ENCODE results near the gene PPL. TPM values are rescaled to one million over a fixed set of nuclear protein-coding genes. Genes with fewer than 3 reads are reported as not detected.

PPL gene
- polyA plus RNA-seq, 3 donors, result 0.02 TPM; not detected in 2

DNA sequence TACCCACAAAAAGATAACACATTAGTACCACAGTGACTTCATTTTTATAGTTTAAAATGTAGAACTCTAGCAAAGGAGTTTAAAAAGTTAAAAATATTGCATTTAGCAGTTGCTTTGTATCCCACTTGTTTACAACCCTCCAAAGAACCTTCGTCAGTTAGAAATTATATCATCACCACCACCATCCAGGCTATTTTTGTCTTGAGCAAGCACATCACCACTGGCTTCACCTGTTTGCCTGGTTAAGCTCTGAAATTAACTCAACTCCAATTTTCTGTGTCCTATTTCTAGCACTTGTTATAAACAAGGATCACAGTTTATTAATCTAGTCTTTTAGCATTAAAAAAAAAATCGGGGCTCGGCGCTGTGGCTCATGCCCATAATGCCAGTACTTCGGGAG is 96.0 kb downstream of the PPL start:
- no peak overlapping the region for H3K9ac ChIP-seq (ENCODE audit: insufficient read depth, low read length, poor library complexity, severe bottlenecking)
- H3K27ac ChIP-seq (ENCODE audit: low read depth in 1 of 2, low read length in 2 of 2), result peak overlapping the region in 1 of 2 donors; percentile 13
- Mint-ChIP-seq H3K27me3 (ENCODE audit: low read depth in 3 of 3) (peaks cover 0 to 1% (median 0%) of the 10 kb centered on the region in 3 donors), H3K4me1 (peaks cover 8% of the 10 kb centered on the region), H3K9me3 (no peaks in the 10 kb centered on the region), H3K4me3 (no peak overlapping the region), H3K27ac (peak overlapping the region in 2 of 7 donors; percentile 22 to 49), H3K36me3 (peaks cover 81 to 93% of the 10 kb centered on the region in 2 donors)
- no peak for DNase-seq
- peaks cover 6 to 8% of the 10 kb centered on the region in 2 donors for H3K4me1 ChIP-seq (ENCODE audit: control insufficient read depth in 1 of 2, insufficient read depth in 2 of 2, low read length in 2 of 2)
- H3K9me3 ChIP-seq (replicated peaks in 1 of 2; ENCODE audit: control insufficient read depth in 1 of 2, insufficient read depth in 1 of 2, low read length in 2 of 2), result no peaks in the 10 kb centered on the region
- no peaks in the 10 kb centered on the region for H3K27me3 ChIP-seq (ENCODE audit: control insufficient read depth in 2 of 2, insufficient read depth in 2 of 2, low read length in 2 of 2)
- intact Hi-C loops (cut with micrococcal nuclease), result loop anchor here in 1 of 2 donors (10.0 kb wide), 1 partner anchor 114 kb away; the partner anchor contains the start of gene SEC14L5
- peaks cover 82 to 94% of the 10 kb centered on the region in 2 donors for H3K36me3 ChIP-seq (replicated peaks in 1 of 2; ENCODE audit: control insufficient read depth in 1 of 2, insufficient read depth in 2 of 2, low read length in 2 of 2)
- peaks cover 62% of the 10 kb centered on the region for H3K79me2 ChIP-seq (ENCODE audit: insufficient read depth, low read length)
- no peak overlapping the region for H3K4me3 ChIP-seq (replicated peaks in 1 of 3; ENCODE audit: low read depth in 2 of 3, low read length in 3 of 3)
- TF ChIP-seq, protein P1, sequence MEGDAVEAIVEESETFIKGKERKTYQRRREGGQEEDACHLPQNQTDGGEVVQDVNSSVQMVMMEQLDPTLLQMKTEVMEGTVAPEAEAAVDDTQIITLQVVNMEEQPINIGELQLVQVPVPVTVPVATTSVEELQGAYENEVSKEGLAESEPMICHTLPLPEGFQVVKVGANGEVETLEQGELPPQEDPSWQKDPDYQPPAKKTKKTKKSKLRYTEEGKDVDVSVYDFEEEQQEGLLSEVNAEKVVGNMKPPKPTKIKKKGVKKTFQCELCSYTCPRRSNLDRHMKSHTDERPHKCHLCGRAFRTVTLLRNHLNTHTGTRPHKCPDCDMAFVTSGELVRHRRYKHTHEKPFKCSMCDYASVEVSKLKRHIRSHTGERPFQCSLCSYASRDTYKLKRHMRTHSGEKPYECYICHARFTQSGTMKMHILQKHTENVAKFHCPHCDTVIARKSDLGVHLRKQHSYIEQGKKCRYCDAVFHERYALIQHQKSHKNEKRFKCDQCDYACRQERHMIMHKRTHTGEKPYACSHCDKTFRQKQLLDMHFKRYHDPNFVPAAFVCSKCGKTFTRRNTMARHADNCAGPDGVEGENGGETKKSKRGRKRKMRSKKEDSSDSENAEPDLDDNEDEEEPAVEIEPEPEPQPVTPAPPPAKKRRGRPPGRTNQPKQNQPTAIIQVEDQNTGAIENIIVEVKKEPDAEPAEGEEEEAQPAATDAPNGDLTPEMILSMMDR (IDR thresholded peaks at IDR 0.05), result no peak
- no peak overlapping the region for H3K4me2 ChIP-seq (replicated peaks; ENCODE audit: extremely low read depth, low read length, poor library complexity, severe bottlenecking)
- 75% methylated on average over 4 of the region's 5 CpGs for WGBS (ENCODE audit: insufficient coverage)
- peaks cover 54% of the 10 kb centered on the region for H4K20me1 ChIP-seq (ENCODE audit: insufficient read depth, low read length)
- no peak overlapping the region for H2AFZ ChIP-seq (ENCODE audit: insufficient read depth, low read depth, low read length, poor library complexity, severe bottlenecking)

DNA sequence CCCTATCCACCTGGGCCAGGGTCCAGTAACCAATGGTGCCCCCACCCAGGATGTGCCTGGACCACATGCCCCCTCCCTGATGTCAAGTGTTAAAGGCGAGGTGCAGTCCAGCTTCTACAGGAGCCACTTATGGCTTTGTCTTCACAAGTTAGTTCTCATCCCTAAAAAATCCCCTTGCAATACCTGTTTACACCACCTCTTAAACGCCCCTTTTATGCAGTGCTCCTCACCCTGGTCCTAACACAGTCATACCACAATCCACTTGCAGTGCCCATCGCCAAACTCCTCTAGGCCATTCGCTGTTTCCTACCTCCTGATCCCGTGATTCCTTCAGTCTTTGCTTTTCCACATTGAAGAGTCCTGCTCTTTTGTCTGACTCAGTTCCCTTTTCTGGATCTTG is 97.0 kb downstream of the PPL start:
- H3K27ac ChIP-seq (ENCODE audit: low read depth in 1 of 2, low read length in 2 of 2), result no peak overlapping the region
- no peak overlapping the region for H2AFZ ChIP-seq (ENCODE audit: insufficient read depth, low read depth, low read length, poor library complexity, severe bottlenecking)
- intact Hi-C loops (cut with micrococcal nuclease), result loop anchor here in 1 of 2 donors (10.0 kb wide), 1 partner anchor 115 kb away; the partner anchor contains the start of gene SEC14L5
- WGBS (ENCODE audit: insufficient coverage), result 94% methylated on average over 5 of the region's 5 CpGs
- Mint-ChIP-seq H3K36me3 (peaks cover 82 to 96% of the 10 kb centered on the region in 2 donors), H3K27ac (peak overlapping the region in 1 of 7 donors; percentile 12), H3K9me3 (no peaks in the 10 kb centered on the region), H3K4me1 (no peaks in the 10 kb centered on the region), H3K4me3 (no peak overlapping the region), H3K27me3 (ENCODE audit: low read depth in 3 of 3) (peaks cover 0 to 2% (median 0%) of the 10 kb centered on the region in 3 donors)
- no peak overlapping the region for H3K4me3 ChIP-seq (replicated peaks in 1 of 3; ENCODE audit: low read depth in 2 of 3, low read length in 3 of 3)
- H3K9me3 ChIP-seq (replicated peaks in 1 of 2; ENCODE audit: control insufficient read depth in 1 of 2, insufficient read depth in 1 of 2, low read length in 2 of 2), result no peaks in the 10 kb centered on the region
- peaks cover 86 to 97% of the 10 kb centered on the region in 2 donors for H3K36me3 ChIP-seq (replicated peaks in 1 of 2; ENCODE audit: control insufficient read depth in 1 of 2, insufficient read depth in 2 of 2, low read length in 2 of 2)
- no peak overlapping the region for H3K4me2 ChIP-seq (replicated peaks; ENCODE audit: extremely low read depth, low read length, poor library complexity, severe bottlenecking)
- TF ChIP-seq, protein P1 (IDR thresholded peaks at IDR 0.05), result no peak
- H3K79me2 ChIP-seq (ENCODE audit: insufficient read depth, low read length), result peaks cover 60% of the 10 kb centered on the region
- no peak overlapping the region for H3K9ac ChIP-seq (ENCODE audit: insufficient read depth, low read length, poor library complexity, severe bottlenecking)
- DNase-seq, result no peak
- H4K20me1 ChIP-seq (ENCODE audit: insufficient read depth, low read length), result peaks cover 57% of the 10 kb centered on the region
- no peaks in the 10 kb centered on the region for H3K4me1 ChIP-seq (ENCODE audit: control insufficient read depth in 1 of 2, insufficient read depth in 2 of 2, low read length in 2 of 2)
- H3K27me3 ChIP-seq (ENCODE audit: control insufficient read depth in 2 of 2, insufficient read depth in 2 of 2, low read length in 2 of 2), result no peaks in the 10 kb centered on the region
